GM21576 (cell line): Measurements from ENCODE around the gene ATP6V0E1.
"Not testable (repeated sequence)": the region's sequence is repeated elsewhere in the genome, so short reads cannot be mapped to it uniquely, and the experiment has no call there.

ENCODE experiments used
- ATAC-seq: cut with Tn5 transposase; IDR thresholded peaks from one replicate; pipeline ENCODE4 v1.9.1; 2021; ENCODE audit warnings: mild to moderate bottlenecking, moderate library complexity; ENCODE audit not compliant: unreplicated experiment

ATP6V0E1 gene

DNA sequence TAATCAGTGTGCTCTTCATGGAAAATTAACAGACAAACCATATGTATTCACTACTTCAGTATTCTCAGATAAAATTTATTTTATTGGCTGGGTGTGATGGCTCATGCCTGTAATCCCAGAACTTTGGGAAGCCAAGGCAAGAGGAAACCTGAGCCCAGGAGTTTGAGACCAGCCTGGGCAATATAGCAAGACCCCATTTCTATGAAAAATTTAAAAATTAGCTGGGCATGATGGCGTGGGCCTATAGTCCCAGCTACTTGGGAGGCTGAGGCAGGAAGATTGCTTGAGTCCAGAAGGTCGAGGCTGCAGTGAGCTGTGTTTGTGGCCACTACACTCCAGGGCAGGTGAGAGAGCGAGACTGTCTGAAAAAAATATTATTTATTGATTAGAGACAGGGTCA lies 49.2 kb downstream of the ATP6V0E1 start:
- no peak for ATAC-seq

DNA sequence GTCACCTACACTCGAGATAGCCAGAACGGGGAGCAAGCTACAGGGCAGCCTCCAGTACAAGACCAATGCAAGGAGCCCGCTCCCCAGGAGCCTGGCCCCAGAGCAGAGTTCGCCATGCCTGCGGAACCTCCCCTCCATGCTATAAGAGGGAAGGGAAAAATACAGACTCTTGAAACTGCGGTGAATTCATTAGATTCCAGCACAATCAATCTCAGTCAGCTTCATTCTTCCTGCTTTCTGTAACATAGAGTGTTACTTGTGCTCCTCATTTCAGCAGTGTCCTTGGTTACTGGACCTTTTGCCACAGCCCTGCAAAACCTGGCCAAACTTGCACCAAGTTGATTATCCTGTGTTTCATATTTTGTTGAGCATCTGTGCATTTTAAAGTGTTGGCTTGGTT lies 50.4 kb downstream of the ATP6V0E1 start:
- ATAC-seq: no peak

DNA sequence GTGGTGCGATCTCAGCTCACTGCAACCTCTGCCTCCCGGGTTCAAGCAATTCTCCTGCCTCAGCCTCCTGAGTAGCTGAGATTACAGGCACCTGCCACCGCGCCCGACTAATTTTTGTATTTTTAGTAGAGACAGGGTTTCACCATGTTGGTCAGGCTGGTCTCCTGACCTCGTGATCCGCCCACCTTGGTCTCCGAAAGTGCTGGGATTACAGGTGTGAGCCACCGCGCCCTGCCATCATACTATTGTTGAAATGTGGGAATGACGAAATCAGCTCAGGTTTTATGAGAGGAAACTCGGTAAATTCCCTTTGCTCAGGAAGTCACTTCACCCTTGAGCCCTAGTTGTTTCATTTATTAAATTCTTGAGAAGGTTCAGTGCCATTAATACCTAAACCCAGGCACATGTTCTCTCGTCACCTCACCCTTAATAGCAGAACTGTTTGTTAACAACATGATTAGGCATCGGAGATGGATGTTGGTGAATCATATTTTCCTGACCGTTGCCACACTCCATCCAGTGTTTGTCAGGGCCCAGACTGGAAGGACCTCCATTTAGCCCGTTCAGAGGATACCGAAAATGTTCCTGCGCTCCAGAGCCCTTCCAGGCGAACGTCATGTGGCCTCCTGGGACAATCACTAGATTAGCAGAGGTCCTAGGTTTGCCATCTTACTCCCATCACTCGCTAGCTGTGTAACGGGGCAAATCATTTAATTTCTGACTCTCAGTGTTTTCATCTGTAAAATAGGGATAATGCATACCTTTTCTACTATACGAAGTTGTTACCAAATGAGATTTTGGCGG lies 52.5 kb downstream of the ATP6V0E1 start:
- ATAC-seq: peak; percentile 61

DNA sequence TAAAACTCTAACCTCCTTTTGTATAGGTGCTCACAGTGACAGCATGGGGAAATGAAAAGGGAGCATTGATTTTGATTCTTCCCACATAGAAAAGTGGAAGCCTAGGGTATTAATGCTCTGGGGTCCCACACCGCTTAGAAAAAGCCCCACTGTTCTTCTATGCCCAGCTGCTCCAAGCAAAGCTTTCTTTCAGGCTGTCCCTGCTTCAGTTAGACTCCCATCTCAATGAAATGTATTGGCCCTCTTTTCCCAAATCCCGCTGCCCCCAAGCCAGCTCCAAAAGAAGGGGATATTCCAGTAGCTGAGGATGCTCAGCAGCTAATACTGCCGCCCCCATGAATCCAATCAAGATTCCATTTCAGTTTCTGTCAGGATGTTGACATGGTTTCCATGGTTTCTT lies 55.6 kb downstream of the ATP6V0E1 start:
- ATAC-seq: no peak

DNA sequence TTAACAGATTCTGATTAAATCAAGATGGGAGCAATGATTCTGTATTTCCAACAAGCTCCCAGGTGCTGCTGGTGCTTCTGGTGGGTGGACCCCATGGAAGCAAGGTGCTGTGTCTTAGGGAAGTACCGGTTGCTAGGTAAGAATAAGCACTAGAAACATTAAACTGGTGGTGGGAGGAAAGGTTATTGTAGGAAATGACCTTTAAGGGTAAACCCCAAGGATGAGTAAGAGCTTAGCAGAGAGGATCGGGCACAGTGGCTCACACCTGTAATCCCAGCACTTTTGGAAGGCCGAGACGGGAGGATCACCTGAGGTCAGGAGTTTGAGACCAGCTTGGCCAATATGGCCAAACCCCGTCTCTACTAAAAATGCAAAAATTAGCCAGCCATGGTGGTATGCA lies 56.4 kb downstream of the ATP6V0E1 start:
- ATAC-seq: no peak

DNA sequence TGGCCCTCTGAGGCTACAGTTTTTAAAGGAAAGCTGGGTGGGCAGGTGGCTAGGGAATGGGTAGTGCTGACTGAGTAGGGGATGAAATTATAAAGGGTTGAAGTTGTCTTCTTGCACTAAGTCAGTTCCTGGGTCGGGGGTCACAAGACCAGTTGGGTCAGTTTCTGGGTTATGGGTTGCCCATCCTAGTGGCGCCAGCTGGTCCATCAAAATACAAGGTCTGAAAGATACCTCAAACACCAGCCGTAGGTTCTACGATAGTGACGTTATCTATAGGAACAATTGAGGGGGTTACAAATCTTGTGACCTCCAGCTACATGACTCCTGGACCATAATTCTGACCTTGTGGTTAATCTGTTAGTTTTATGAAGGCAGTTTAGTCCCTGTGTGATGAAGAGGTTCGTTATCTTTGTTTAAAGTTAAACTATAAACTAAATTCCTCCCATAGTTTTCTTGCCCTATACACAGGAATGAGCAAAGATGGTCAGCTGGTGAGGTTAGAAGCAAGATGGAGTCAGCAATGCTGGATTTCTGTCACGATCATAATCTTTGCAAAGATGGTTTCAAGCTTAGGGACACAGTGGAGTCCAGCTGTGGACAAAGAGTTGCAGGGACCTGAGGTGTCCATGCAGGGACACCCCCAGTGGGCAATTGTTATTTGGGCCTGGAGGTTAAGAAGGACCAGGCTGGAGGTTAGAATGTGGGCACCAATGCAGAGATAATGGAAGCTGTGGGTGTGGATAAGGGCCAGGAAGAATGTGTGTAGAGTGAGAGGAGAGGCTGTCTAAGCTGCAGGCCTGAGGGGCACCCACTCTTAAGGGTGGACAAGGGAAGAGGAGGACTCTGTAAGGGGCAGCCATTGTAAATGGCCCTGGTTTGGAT lies 58.6 kb downstream of the ATP6V0E1 start:
- ATAC-seq: no peak

DNA sequence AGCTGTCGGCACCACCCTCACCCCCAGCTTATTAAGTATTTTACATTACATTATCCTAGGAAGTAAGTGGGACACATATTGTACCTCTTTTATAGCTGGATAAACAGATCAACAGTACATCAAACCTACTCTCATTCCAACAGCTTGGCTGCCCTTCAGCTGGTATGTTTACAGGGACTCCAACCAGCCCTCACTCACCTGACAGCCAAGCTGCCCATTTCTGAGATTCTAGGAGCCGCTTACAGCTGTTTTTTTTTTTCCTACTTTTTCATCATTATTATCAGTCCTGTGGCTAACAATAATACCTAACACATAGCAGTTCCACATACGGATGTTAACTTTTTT lies 59.2 kb downstream of the ATP6V0E1 start:
- ATAC-seq: no peak

DNA sequence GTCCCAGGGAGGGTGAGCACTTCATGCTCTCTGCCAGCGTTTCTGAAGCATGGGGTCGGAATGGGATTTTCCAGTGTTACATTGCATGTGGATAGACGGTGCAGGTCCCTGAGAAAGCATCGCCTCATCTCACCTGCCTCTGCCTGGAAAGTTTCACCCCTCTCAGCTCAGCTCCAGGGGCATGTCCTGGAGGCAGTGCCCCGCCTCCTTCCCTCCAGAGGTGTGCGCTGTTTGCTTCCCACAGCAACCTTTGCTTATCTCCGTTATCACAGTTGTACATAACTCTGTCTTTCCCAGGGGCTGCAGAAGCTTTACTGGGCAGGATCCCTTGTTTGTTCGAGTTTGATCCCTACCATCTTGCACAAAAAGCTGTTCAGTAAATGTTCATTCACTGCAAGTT lies 61.9 kb downstream of the ATP6V0E1 start:
- no peak for ATAC-seq

DNA sequence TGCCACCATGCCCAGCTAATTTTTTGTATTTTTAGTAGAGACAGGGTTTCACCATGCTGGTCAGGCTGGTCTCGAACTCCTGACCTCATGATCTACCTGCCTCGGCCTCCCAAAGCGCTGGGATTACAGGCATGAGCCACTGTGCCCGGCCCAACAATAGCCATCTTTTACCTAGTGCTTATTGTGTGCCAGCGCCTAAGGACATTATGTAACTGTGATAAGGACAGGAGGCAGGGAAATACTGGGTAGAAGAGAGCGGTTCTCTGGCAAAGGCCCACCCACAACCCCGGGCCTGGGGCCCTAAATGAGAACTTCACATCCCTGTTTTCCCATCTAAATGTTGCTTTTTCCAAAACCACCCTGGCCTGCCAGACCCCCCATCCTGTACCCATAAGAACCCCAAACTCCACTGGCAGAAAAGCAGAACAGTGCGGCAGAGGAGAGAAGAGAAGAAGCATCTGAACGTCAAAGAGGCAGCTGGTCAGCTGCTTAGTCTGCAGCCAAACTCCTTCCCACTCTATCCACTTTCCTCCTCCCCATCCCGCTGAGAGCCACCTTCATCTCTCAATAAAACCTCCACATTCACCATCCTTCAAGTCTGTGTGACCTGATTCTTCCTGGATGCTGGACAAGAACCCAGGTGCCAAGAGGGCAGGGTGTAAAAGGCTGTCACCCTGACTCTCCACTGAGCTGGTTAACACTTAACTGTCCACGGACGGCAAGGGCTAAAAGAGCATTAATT lies 63.7 kb downstream of the ATP6V0E1 start:
- ATAC-seq: not testable (repeated sequence)

DNA sequence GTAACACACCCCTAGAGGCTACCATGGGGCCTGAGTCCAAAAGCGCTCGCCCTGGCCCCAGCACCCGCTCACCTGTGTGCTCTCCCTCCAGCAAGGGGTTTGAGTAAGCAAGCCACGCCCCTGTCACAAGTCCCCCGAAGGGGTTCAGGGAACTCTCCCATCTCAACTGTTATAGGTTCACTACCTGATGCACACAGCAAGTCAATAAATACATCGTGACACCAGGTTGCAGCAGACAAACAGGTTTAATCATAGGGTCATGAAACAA lies 64.2 kb downstream of the ATP6V0E1 start:
- ATAC-seq: no peak

DNA sequence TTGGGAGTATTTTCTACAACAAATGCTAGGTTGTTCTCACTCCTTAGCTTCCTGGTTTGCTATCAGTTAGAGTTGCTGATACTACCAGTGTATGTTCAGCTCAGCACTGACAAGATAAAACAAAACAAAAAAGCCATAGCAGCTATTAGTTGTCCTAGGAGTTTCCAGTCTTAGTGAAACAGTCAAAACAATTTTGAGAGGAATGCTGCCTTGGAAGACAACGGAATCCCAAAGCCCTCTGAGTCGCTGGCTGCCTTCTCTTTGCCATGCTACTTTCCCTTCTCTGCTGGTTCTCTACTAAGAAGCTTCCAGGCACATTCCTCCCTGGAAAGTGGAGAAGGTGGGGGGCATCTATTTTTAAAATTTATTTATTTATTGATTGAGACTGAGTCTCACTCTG lies 67.2 kb downstream of the ATP6V0E1 start:
- no peak for ATAC-seq

DNA sequence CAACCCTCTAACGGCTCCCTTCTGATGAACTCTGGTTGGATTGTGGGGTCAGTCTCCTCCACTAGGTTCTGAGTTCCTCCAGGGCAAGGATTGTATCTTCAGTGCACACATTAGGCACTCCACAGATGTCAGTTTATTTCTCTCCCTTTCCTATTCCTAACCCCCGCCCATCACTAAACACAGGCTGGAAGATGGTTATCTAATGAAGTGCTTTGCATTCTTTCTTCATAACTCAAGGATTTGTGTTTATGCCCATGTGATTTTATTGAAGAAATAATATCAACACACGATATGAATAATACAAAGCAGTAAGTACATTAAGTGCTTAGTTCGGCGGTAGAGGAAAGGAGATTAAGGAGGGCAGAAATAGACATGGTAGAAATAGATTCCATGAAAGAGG lies 68.2 kb downstream of the ATP6V0E1 start:
- no peak for ATAC-seq

DNA sequence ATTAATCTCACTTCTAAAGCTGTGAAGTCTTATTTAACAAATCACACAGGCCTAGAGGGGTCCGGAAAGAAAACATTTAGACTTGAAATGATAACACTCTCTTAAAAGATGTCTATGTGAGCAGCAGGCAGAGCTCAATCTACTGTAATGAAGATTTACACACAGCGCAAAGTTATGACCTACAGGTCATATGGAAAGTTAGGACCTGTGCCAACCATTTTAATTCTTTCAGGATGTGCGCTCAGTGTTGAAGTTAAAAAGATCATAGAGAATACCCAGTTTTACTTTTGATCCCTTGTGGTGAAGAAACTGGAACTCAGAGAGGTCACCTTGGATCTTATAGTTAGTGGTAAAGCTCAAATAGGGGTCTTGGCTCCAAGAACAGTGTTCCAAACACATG lies 69.5 kb downstream of the ATP6V0E1 start:
- no peak for ATAC-seq

DNA sequence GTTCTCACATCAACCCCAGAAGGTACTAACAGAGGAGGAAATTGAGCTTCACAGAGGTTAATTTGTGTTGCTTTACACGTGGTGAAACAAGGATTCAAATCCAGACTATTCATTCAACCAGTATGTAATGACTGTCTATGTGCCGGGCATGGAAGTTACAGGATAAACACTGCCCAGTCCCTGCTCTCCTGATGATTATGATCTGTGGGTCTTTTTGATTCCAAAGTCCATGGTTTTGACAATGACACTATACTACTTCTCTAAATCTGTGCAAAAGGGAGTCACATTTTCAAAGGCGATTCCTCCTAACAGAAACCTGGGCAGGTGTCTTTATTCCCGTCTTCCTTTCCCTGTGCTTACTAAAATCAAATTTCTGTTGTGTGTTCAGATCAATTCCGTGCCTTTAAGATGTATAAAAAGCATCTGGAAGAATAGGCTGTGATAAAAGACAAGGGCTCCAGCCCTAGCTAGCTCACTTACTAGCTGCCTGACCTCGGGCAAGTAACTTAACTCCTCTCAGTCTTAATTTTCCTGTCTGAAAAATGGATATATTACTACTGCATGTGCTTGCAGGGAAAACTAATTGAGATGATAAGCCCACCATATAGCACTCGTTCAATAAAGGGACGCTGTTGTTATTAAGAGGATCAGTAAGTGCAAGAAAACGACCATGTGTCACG lies 71.6 kb downstream of the ATP6V0E1 start:
- no peak for ATAC-seq

DNA sequence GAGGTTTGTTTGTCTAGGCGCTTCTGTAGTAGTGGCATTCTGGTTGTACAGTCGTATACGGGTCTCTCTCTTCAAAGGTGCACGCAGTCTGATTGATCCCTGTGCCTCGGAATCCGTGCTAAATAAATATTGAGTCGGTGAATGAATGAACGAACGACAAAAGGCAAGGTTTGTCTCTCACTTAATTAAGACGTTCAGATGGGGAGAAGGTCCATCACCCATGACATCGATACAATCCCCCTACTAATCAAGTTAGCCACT lies 72.1 kb downstream of the ATP6V0E1 start:
- peak; percentile 0 for ATAC-seq

DNA sequence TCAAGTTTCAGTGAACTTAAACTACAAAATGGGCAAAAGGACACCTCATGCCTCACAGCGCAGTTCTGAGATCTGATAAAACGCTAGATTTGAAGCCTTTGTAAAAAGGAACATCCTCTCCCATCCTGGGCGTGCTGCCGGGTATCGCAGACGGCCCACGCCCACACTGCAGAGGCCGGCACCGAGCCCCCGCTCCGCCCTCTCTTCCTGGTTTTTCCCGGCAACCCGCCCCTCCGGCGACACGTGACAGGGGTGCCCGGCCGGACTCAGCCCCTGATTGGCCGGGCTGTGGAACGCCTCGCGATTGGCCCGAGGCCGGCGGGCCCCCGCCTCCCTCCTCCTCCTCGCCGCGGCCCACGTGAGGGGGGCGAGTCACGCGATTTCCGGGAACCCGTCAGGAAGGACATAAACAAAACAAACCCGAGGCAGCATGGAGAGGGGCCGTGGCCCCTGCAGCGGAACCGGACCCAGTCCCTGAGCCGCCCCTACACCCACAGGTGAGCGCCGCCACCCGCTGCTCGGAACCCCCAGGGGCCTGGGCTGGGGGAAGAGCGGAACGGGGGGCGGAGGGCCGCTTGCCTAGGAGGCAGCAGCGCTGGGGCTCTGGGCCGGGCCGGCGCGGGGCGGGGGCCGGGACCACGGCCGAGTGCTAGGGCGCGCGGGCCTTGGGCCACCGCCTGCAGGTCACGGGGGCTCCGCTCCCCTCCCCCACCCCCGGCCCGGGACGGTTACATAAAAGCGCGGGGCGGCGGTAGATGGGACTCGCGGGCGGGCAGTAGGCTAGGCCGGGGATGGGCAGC lies 72.6 kb downstream of the ATP6V0E1 start, which contains the start of gene CREBRF:
TSS of gene CREBRF (plus strand) at position 370 of the 800 bp plus-strand sequence. CDS start 24,424 bp downstream, outside the sequence.
- peak; percentile 64 for ATAC-seq

DNA sequence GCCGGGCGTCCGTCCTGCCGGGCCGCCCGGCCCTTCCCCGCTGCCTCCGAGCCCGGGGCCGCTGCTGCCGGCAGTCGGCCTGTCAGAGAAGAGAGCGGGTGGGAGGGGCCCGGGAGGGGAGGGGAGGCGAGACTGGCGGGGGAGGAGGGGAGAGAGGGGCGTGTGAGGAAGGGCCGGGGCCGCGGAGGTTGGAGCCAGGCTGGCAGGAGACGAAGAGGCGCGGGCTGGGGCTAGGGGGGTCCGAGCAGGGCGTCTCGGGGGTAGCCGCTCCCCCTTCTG lies 73.2 kb downstream of the ATP6V0E1 start:
- ATAC-seq: peak; percentile 22

DNA sequence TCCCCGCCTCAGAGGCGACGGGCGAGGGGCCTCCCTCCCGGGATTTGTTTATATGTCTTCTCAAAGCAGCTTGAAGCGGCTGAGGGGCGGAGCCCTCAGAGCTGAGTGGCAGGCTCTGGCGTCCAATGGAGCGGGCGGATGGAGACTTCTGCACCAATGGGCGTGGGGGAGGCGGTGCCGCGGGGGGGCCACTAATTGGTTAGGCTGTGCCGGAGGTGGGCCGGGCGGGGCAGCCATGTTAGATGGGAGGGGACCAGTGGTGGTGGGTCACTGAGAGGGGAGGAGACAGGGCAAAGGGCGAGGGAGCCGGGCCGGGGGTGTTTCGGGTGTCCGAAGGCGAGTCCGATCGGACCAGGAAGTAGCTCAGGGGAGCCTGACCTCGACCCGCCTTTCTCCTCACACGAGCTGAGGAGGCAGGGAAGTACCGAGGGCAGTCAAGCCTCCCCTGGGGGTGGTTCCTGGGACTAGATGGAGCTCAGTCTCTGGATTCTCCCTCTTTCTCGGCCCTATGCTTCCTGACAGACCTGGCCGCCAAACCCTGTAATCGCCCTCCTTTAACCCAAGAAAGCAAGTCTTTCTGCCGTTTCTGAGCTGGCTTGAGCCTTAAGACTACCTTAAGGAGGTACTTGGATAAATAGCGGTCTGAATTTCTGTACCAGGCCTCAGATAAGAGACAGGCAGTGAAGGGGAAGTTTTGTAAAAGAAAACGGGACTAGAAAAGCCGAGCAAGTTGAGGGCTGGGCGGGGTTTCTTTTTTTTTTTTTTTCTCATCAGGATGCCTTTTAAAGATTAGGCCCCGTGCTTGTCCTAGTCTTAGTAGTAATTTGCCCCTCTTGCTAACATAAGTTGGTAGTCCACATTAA lies 73.7 kb downstream of the ATP6V0E1 start:
- ATAC-seq: peak; percentile 75

DNA sequence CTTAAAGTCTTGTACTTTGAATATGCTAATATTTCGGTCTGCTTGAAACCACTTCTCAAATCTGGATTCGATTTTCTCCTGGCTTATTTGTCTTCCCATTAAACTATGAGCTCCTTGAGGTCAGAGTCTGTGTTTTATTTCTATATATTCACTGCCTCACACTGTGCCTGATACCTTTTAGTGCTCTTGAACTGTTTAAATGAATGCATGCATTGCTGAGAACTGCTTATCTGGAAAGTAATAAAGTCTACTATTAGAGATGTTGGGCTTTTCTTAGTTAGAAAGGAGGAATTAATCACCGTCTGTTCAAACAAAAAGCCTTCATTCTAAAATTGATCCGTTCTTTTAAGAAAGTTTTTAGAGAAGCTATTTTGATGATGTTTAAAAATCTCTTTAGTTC lies 78.6 kb downstream of the ATP6V0E1 start:
- ATAC-seq: no peak

DNA sequence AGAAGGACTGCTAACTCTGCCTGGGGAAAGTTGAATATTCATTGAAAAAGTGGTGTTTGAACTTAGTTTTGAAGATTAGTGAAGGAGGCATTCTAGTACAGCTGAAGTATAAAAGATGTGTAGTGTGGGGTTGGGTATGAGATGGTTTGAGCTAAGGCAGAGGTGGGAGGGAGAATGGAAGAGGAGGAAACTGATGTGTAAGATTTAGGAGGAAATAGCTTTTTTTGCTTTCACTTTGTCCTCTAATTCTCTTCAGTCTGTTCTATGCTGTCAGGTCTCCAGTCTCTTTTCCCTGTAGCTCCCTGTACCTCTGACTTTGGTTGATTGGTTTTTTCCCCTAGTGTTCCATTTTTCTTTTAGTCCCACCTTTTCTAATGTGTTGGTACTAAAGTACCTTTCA lies 81.6 kb downstream of the ATP6V0E1 start:
- ATAC-seq: peak; percentile 52
